HPDE6-E6E7 (cell line): ENCODE measurements around the gene VEGFD.

Source experiments
- DNase-seq: peaks from one replicate; pipeline ENCODE4 v3.0.0; 2011; ENCODE audit warnings: missing footprints; ENCODE audit errors: extremely low spot score

The VEGFD gene

GRCh38 chrX:15384304-15384703 lies at the start of gene VEGFD:
VEGFD (minus strand) TSS chrX:15384413; CDS start chrX:15383946, 467 bp downstream.
- DNase-seq: no peak

GRCh38 chrX:15430584-15430983 lies 46.4 kb upstream of the VEGFD start:
- no peak for DNase-seq

- DNase-seq: no peak
These were observed 45.9 kb upstream of the VEGFD start for GRCh38 chrX:15430076-15430475.

- DNase-seq: no peak
These were observed 40.8 kb upstream of the VEGFD start for GRCh38 chrX:15425024-15425423.

GRCh38 chrX:15418707-15419181 lies 34.5 kb upstream of the VEGFD start:
- DNase-seq: no peak

GRCh38 chrX:15418041-15418706 lies 34.0 kb upstream of the VEGFD start:
- no peak for DNase-seq

- no peak for DNase-seq
These were observed 32.1 kb upstream of the VEGFD start for GRCh38 chrX:15416133-15416993.

- no peak for DNase-seq
These were observed 28.9 kb upstream of the VEGFD start for GRCh38 chrX:15413101-15413500.

- no peak for DNase-seq
These were observed 26.7 kb upstream of the VEGFD start for GRCh38 chrX:15410947-15411346.

- DNase-seq: no peak
These were observed 26.2 kb upstream of the VEGFD start for GRCh38 chrX:15410430-15410829.

GRCh38 chrX:15405846-15406245 lies 21.6 kb upstream of the VEGFD start:
- DNase-seq: no peak

- no peak for DNase-seq
These were observed 20.3 kb upstream of the VEGFD start for GRCh38 chrX:15404401-15405096.

- no peak for DNase-seq
These were observed 17.2 kb upstream of the VEGFD start for GRCh38 chrX:15401378-15401777.

- DNase-seq: no peak
These were observed 15.8 kb upstream of the VEGFD start for GRCh38 chrX:15399962-15400391.

GRCh38 chrX:15398874-15399273 lies 14.7 kb upstream of the VEGFD start:
- no peak for DNase-seq

- no peak for DNase-seq
These were observed 11.6 kb upstream of the VEGFD start for GRCh38 chrX:15395789-15396188.

GRCh38 chrX:15391850-15392249 lies 7.6 kb upstream of the VEGFD start:
- DNase-seq: no peak

- DNase-seq: no peak
These were observed 1.4 kb downstream of the VEGFD start for GRCh38 chrX:15382813-15383212.

- no peak for DNase-seq
These were observed 7.3 kb downstream of the VEGFD start for GRCh38 chrX:15376956-15377355.

- DNase-seq: no peak
These were observed 10.2 kb downstream of the VEGFD start for GRCh38 chrX:15373976-15374375.

- DNase-seq: no peak
These were observed 17.5 kb downstream of the VEGFD start for GRCh38 chrX:15366506-15367352.
